HCT116 (cell line): Measurements from ENCODE around the gene DPYSL4. TPM values are rescaled to one million over a fixed set of nuclear protein-coding genes. Genes with fewer than 3 reads are reported as not detected.

Experiments used
- ATAC-seq: fragments of 200-7000 bp; cut with Tn5 transposase; 2 replicates; pipeline ENCODE4 v1.9.1; 2020; ENCODE audit warnings: mild to moderate bottlenecking, moderate library complexity
- BruUV-seq: library from RNA; stranded (reverse); fragments of 400-500 nt; replicated peaks from 2 replicates; lab custom pipeline; 2021; lab: Mats Ljungman, UMichigan
- CTCF ChIA-PET: fragments of 300-600 bp; sonication (Branson Sonifier 250); formaldehyde crosslinking; loops from one replicate; lab custom pipeline; 2021; ENCODE audit warnings: antibody characterized with exemption; lab: Charles Lee
- POLR2A ChIA-PET: fragments of 300-600, 350-600 bp; sonication (Branson Sonifier 250); formaldehyde crosslinking; loops from one replicate; lab custom pipeline; 2021; ENCODE audit warnings: antibody characterized with exemption; lab: Charles Lee
- RAD21 ChIA-PET, 2 experiments: fragments of 300-600 bp; sonication (Branson Sonifier 250); formaldehyde crosslinking; loops; one replicate each; lab custom pipeline; 2023; ENCODE audit warnings: low total read pairs in 2 of 2; ENCODE audit not compliant: uncharacterized antibody in 2 of 2, unreplicated experiment in 2 of 2, low non-redundant PET in 1 of 2; lab: Charles Lee
- DNase-seq: peaks from one replicate; pipeline ENCODE4 v3.0.0-alpha.2; 2010; ENCODE audit warnings: low read depth, low spot score
- H2AFZ ChIP-seq: fragments of 200-600 bp; shearing (Covaris generic), sonication (generic); 2 replicates; pipeline ENCODE4 v1.6.1; 2017; ENCODE audit warnings: low read depth, mixed run types, mixed read lengths, antibody characterized with exemption, low read length; ENCODE audit not compliant: poor library complexity, severe bottlenecking
- H3K27ac ChIP-seq: 2 replicates; pipeline ENCODE4 v1.5.1; 2012; ENCODE audit warnings: low read depth, low read length
- H3K27me3 ChIP-seq: fragments of 200-600 bp; sonication (generic); 2 replicates; pipeline ENCODE4 v1.6.1; 2016; ENCODE audit warnings: mixed run types, low read length, mixed read lengths; ENCODE audit not compliant: insufficient read depth
- H3K36me3 ChIP-seq, 2 experiments: fragments of 200-500 bp in 1 of 2; fragments of 200-600 bp in 1 of 2; sonication (Bioruptor generic) in 1 of 2; sonication (generic) in 1 of 2; 2 replicates each; pipeline versions ENCODE4 v1.5.1 to v1.6.1; 2014 to 2016; ENCODE audit warnings: low read length in 2 of 2, inconsistent platforms in 1 of 2, mixed read lengths in 1 of 2, mixed run types in 1 of 2; ENCODE audit not compliant: insufficient read depth in 2 of 2, control insufficient read depth in 1 of 2
- H3K4me1 ChIP-seq, 2 experiments: fragments of 200-600 bp in 1 of 2; sonication (generic) in 1 of 2; 2 replicates each; pipeline versions ENCODE4 v1.5.1 to v1.6.1; 2012 to 2017; ENCODE audit warnings: low read length in 2 of 2, inconsistent platforms in 1 of 2, mild to moderate bottlenecking in 1 of 2, mixed read lengths in 1 of 2, mixed run types in 1 of 2, moderate library complexity in 1 of 2; ENCODE audit not compliant: insufficient read depth in 2 of 2, control insufficient read depth in 1 of 2
- H3K4me2 ChIP-seq: fragments of 200-600 bp; sonication (generic); 2 replicates; pipeline ENCODE4 v1.6.1; 2017; ENCODE audit warnings: mixed run types, low read length, mixed read lengths
- H3K4me3 ChIP-seq, 2 experiments: fragments of 200-600 bp in 1 of 2; sonication (generic) in 1 of 2; replicated peaks in 1 of 2; 2 replicates each; pipeline ENCODE4 v1.5.1; 2011 to 2016; ENCODE audit warnings: low read length in 2 of 2, control low read depth in 1 of 2, low read depth in 1 of 2, mild to moderate bottlenecking in 1 of 2, mixed read lengths in 1 of 2, mixed run types in 1 of 2
- H3K79me2 ChIP-seq: fragments of 200-600 bp; sonication (generic); 2 replicates; pipeline ENCODE4 v1.6.1; 2017; ENCODE audit warnings: mild to moderate bottlenecking, mixed run types, low read length, moderate library complexity, mixed read lengths; ENCODE audit not compliant: insufficient read depth
- H3K9ac ChIP-seq: fragments of 200-600 bp; sonication (generic); 2 replicates; pipeline ENCODE4 v1.6.1; 2016; ENCODE audit warnings: low read length, mixed read lengths
- H3K9me2 ChIP-seq: fragments of 200-600 bp; sonication (generic), shearing (Covaris generic); 2 replicates; pipeline ENCODE4 v1.6.1; 2017; ENCODE audit warnings: mixed run types, mild to moderate bottlenecking, moderate library complexity; ENCODE audit not compliant: insufficient read depth
- H3K9me3 ChIP-seq, 2 experiments: fragments of 200-500 bp in 1 of 2; fragments of 200-600 bp in 1 of 2; sonication (Bioruptor generic) in 1 of 2; sonication (generic) in 1 of 2; 2 replicates each; pipeline ENCODE4 v1.6.1; 2014 to 2017; ENCODE audit warnings: low read length in 2 of 2, mixed read lengths in 2 of 2, inconsistent platforms in 1 of 2, low read depth in 1 of 2, mild to moderate bottlenecking in 1 of 2, mixed run types in 1 of 2, moderate library complexity in 1 of 2; ENCODE audit not compliant: control insufficient read depth in 1 of 2, insufficient read depth in 1 of 2
- H4K20me1 ChIP-seq: fragments of 200-600 bp; sonication (generic), shearing (Covaris generic); 2 replicates; pipeline ENCODE4 v1.6.1; 2017; ENCODE audit warnings: mixed run types, mild to moderate bottlenecking, moderate library complexity; ENCODE audit not compliant: insufficient read depth
- ATF3 ChIP-seq: IDR thresholded peaks from 2 replicates; pipeline ENCODE4 v1.6.1; 2012
- CBX3 ChIP-seq: IDR thresholded peaks from 2 replicates; pipeline ENCODE4 v1.6.1; 2012; ENCODE audit warnings: low read depth
- EGR1 ChIP-seq: IDR thresholded peaks from 2 replicates; pipeline ENCODE4 v1.6.1; 2012; ENCODE audit warnings: low read depth
- ELF1 ChIP-seq: IDR thresholded peaks from 2 replicates; pipeline ENCODE4 v1.6.1; 2012; ENCODE audit warnings: low read depth, borderline replicate concordance
- EZH2 ChIP-seq: fragments of 200-600 bp; sonication (generic); IDR thresholded peaks from 2 replicates; pipeline ENCODE4 v1.6.1; 2017; ENCODE audit warnings: antibody characterized with exemption, mixed run types
- EZH2phosphoT487 ChIP-seq: fragments of 200-600 bp; IDR thresholded peaks from 2 replicates; pipeline ENCODE4 v1.6.1; 2018; ENCODE audit warnings: antibody characterized with exemption, borderline replicate concordance
- FOSL1 ChIP-seq: IDR thresholded peaks from 2 replicates; pipeline ENCODE4 v1.6.1; 2012; ENCODE audit warnings: low read depth
- JUND ChIP-seq: IDR thresholded peaks from 2 replicates; pipeline ENCODE4 v1.6.1; 2012
- POLR2A ChIP-seq: IDR thresholded peaks from 2 replicates; pipeline ENCODE4 v1.7.0; 2011; ENCODE audit warnings: borderline replicate concordance; ENCODE audit not compliant: insufficient read depth, insufficient read length; ENCODE audit errors: extremely low read depth
- POLR2AphosphoS5 ChIP-seq: IDR thresholded peaks from 2 replicates; pipeline ENCODE4 v1.6.1; 2011; ENCODE audit warnings: mild to moderate bottlenecking, low read depth, low read length, moderate library complexity
- RAD21 ChIP-seq: IDR thresholded peaks from 2 replicates; pipeline ENCODE4 v1.6.1; 2012; ENCODE audit warnings: low read depth, mild to moderate bottlenecking
- SIN3A ChIP-seq: IDR thresholded peaks from 2 replicates; pipeline ENCODE4 v1.6.1; 2012; ENCODE audit warnings: low read depth
- SP1 ChIP-seq: IDR thresholded peaks from 2 replicates; pipeline ENCODE4 v1.6.1; 2012; ENCODE audit warnings: low read depth
- SRF ChIP-seq: IDR thresholded peaks from 2 replicates; pipeline ENCODE4 v1.6.1; 2012; ENCODE audit warnings: low read depth
- TCF7L2 ChIP-seq: IDR thresholded peaks from 2 replicates; pipeline ENCODE4 v1.7.0; 2011; ENCODE audit warnings: borderline replicate concordance, inconsistent platforms; ENCODE audit not compliant: insufficient read depth, insufficient read length; ENCODE audit errors: extremely low read depth
- YY1 ChIP-seq: IDR thresholded peaks from 2 replicates; pipeline ENCODE4 v1.6.1; 2011; ENCODE audit warnings: low read length, low read depth, moderate library complexity, mild to moderate bottlenecking; ENCODE audit not compliant: insufficient replicate concordance; ENCODE audit errors: extremely low read depth
- ZNF274 ChIP-seq: fragments of 200-500 bp; sonication (Bioruptor generic); IDR thresholded peaks from 2 replicates; pipeline ENCODE4 v1.6.1; 2014; ENCODE audit warnings: mild to moderate bottlenecking, low read depth, low read length, inconsistent platforms
- intact Hi-C: fragments of 100-400 bp; cut with micrococcal nuclease; formaldehyde crosslinking; loops from 2 replicates; pipeline ENCODE4 v1.10.0; 2022
- total RNA-seq: library from RNA; stranded (reverse); gene quantifications from one replicate; pipeline ENCODE4 v1.2.1, GENCODE V29; 2021; ENCODE audit not compliant: unreplicated experiment
- TF ChIP-seq, protein P1 (sequence below): IDR thresholded peaks from 2 replicates; pipeline ENCODE4 v1.6.1; 2012; ENCODE audit warnings: low read depth
- TF ChIP-seq, protein P2 (sequence below): IDR thresholded peaks from 2 replicates; pipeline ENCODE4 v1.6.1; 2012

Gene DPYSL4
- total RNA-seq, 1 experiment from 2014 or later, result 5.4 TPM

DNA sequence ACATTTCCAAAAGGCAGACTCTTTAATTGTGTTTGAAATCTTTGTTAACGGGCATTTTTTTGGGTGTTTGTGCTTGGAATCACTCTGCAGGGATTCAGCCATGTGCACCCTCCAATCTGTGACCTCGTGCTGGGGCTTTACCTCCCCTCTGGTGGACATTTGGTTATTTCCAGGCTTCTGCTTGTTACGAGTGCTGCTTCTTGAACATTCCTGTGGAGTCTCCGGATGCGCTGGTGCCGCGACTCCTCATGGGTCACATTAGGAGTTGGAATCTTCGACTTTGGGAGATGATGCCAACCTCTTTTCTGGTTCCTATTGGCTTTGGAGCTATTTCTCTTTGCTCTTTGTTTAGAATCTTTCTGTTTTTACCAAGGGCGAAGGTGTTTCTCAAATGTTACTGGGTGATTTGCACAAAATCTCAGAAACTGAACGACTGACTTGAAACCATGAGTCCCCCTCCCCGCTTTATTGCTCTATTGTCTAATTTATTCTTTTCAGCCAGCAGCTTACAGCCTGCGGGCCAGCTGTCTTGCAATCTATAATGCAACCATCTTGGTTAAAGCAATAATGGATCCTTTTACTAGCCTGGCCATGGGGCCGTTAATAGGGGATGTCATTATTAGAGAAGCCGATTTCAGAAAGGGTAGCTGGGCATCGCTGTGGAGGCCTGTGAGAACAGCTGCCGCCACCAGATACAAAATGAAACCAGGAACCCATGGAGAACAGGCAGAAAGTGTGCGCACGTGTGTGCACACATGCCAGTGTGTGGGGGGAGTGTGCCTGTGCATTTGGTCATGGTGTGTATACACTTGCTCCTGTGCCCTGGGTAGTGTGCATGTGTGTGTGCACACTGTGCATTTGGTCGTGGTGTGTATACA, 9.9 kb upstream of the DPYSL4 start (continued):
- TF ChIP-seq, protein P1, sequence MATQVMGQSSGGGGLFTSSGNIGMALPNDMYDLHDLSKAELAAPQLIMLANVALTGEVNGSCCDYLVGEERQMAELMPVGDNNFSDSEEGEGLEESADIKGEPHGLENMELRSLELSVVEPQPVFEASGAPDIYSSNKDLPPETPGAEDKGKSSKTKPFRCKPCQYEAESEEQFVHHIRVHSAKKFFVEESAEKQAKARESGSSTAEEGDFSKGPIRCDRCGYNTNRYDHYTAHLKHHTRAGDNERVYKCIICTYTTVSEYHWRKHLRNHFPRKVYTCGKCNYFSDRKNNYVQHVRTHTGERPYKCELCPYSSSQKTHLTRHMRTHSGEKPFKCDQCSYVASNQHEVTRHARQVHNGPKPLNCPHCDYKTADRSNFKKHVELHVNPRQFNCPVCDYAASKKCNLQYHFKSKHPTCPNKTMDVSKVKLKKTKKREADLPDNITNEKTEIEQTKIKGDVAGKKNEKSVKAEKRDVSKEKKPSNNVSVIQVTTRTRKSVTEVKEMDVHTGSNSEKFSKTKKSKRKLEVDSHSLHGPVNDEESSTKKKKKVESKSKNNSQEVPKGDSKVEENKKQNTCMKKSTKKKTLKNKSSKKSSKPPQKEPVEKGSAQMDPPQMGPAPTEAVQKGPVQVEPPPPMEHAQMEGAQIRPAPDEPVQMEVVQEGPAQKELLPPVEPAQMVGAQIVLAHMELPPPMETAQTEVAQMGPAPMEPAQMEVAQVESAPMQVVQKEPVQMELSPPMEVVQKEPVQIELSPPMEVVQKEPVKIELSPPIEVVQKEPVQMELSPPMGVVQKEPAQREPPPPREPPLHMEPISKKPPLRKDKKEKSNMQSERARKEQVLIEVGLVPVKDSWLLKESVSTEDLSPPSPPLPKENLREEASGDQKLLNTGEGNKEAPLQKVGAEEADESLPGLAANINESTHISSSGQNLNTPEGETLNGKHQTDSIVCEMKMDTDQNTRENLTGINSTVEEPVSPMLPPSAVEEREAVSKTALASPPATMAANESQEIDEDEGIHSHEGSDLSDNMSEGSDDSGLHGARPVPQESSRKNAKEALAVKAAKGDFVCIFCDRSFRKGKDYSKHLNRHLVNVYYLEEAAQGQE, result no peak
- no peak for TF ChIP-seq TCF7L2
- TF ChIP-seq EZH2, result no peak

- ChIA-PET CTCF (no interaction called here), RAD21 (no interaction called here), POLR2A (no interaction called here)
- H3K27me3 ChIP-seq, result peaks cover 10% of the 10 kb centered on the region; the same call in 1 of the 2 replicates
- H2AFZ ChIP-seq, result no peak overlapping the region
- no peaks in the 10 kb centered on the region for H3K9me2 ChIP-seq
- ATAC-seq, result no peak
- H4K20me1 ChIP-seq, result no peaks in the 10 kb centered on the region
- H3K27ac ChIP-seq, result no peak overlapping the region
- H3K9me3 ChIP-seq, result no peaks in the 10 kb centered on the region
- DNase-seq, result no peak
- TF ChIP-seq POLR2A (no peak), RAD21 (no peak), POLR2AphosphoS5 (no peak), JUND (no peak), YY1 (no peak), EZH2phosphoT487 (no peak), CBX3 (no peak), FOSL1 (no peak), EZH2 (no peak), ZNF274 (no peak), EGR1 (no peak), SRF (no peak), ATF3 (no peak), SP1 (no peak), ELF1 (no peak), SIN3A (no peak)
- TF ChIP-seq, protein P2, sequence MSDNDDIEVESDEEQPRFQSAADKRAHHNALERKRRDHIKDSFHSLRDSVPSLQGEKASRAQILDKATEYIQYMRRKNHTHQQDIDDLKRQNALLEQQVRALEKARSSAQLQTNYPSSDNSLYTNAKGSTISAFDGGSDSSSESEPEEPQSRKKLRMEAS, result no peak
- H3K9ac ChIP-seq, result no peak overlapping the region
- H3K36me3 ChIP-seq, result no peaks in the 10 kb centered on the region
- H3K4me3 ChIP-seq, result no peak overlapping the region
- no TSS peak for BruUV-seq
- intact Hi-C loops, result no loop called here
- no peaks in the 10 kb centered on the region for H3K4me1 ChIP-seq
- H3K79me2 ChIP-seq, result no peaks in the 10 kb centered on the region
- no peak overlapping the region for H3K4me2 ChIP-seq
Measured at GRCh38 chr10:132178046-132178445, 8.7 kb upstream of the DPYSL4 start.
